IMR-90 (cell line): ENCODE measurements around the gene SNRNP70. TPM values are rescaled to one million over a fixed set of nuclear protein-coding genes. Genes with fewer than 3 reads are reported as not detected.

Experiments
- ATAC-seq: fragments of 200-7000 bp; cut with Tn5 transposase; 2 replicates; pipeline ENCODE4 v1.9.1; 2020; ENCODE audit warnings: low read depth, mild to moderate bottlenecking, moderate library complexity
- BruUV-seq: library from RNA; stranded (reverse); fragments of 400-500 nt; replicated peaks from 2 replicates; lab custom pipeline; 2021; lab: Mats Ljungman, UMichigan
- CTCF ChIA-PET: fragments of 300-600 bp; formaldehyde crosslinking; extraction: SDS; loops from one replicate; lab custom pipeline; 2021; ENCODE audit warnings: antibody characterized with exemption; lab: Yijun Ruan, JAX
- POLR2A ChIA-PET: fragments of 300-600 bp; sonication (Branson Sonifier 250); formaldehyde crosslinking; loops from one replicate; lab custom pipeline; 2022; ENCODE audit warnings: antibody characterized with exemption; ENCODE audit not compliant: unreplicated experiment; lab: Charles Lee
- DNase-seq: peaks from one replicate; pipeline ENCODE4 v3.0.0; 2013
- H2AFZ ChIP-seq: replicated peaks from 2 replicates; pipeline ENCODE3; 2013; ENCODE audit warnings: low read length, mild to moderate bottlenecking; ENCODE audit not compliant: poor library complexity
- H2AK5ac ChIP-seq: 2 replicates; pipeline ENCODE4 v1.6.1; 2013; ENCODE audit warnings: low read depth, low read length, inconsistent platforms
- H2AK9ac ChIP-seq: replicated peaks from 2 replicates; pipeline ENCODE3; 2013; ENCODE audit warnings: mild to moderate bottlenecking, low read depth, low read length, moderate library complexity; ENCODE audit not compliant: poor library complexity
- H2BK120ac ChIP-seq: 2 replicates; pipeline ENCODE4 v1.6.1; 2013; ENCODE audit warnings: low read depth, low read length, inconsistent platforms
- H2BK15ac ChIP-seq: 3 replicates; pipeline ENCODE4 v1.6.1; 2013; ENCODE audit warnings: low read depth, low read length, inconsistent platforms
- H2BK20ac ChIP-seq: 2 replicates; pipeline ENCODE4 v1.6.1; 2013; ENCODE audit warnings: low read depth, mild to moderate bottlenecking, inconsistent platforms, low read length, moderate library complexity
- H2BK5ac ChIP-seq: 2 replicates; pipeline ENCODE4 v1.6.1; 2013; ENCODE audit warnings: mild to moderate bottlenecking, low read depth, low read length, inconsistent platforms; ENCODE audit not compliant: poor library complexity, severe bottlenecking
- H3K14ac ChIP-seq: replicated peaks from 2 replicates; pipeline ENCODE4 v1.6.1; 2013; ENCODE audit warnings: low read depth, low read length, inconsistent platforms
- H3K18ac ChIP-seq: 2 replicates; pipeline ENCODE4 v1.6.1; 2013; ENCODE audit warnings: low read depth, low read length, control low read depth
- H3K23ac ChIP-seq: 2 replicates; pipeline ENCODE4 v1.6.1; 2013; ENCODE audit warnings: low read depth, low read length, inconsistent platforms
- H3K27ac ChIP-seq: 2 replicates; pipeline ENCODE4 v1.5.1; 2013; ENCODE audit warnings: mild to moderate bottlenecking, control low read depth, low read length; ENCODE audit not compliant: insufficient read depth
- H3K27me3 ChIP-seq: 2 replicates; pipeline ENCODE4 v1.6.1; 2013; ENCODE audit warnings: low read length; ENCODE audit not compliant: control insufficient read depth, insufficient read depth
- H3K36me3 ChIP-seq: 2 replicates; pipeline ENCODE4 v1.6.1; 2013; ENCODE audit warnings: low read length, mixed read lengths; ENCODE audit not compliant: control insufficient read depth, insufficient read depth
- H3K4ac ChIP-seq: 2 replicates; pipeline ENCODE4 v1.6.1; 2013; ENCODE audit warnings: low read depth, low read length, inconsistent platforms
- H3K4me1 ChIP-seq: 2 replicates; pipeline ENCODE4 v1.6.1; 2013; ENCODE audit warnings: low read length, mixed read lengths; ENCODE audit not compliant: control insufficient read depth, insufficient read depth
- H3K4me2 ChIP-seq: 2 replicates; pipeline ENCODE4 v1.6.1; 2013; ENCODE audit warnings: low read depth, mild to moderate bottlenecking, control low read depth, low read length, moderate library complexity
- H3K4me3 ChIP-seq: 2 replicates; pipeline ENCODE4 v1.5.1; 2013; ENCODE audit warnings: low read depth, mild to moderate bottlenecking, control low read depth, low read length, moderate library complexity; ENCODE audit not compliant: insufficient read depth
- H3K56ac ChIP-seq: 2 replicates; pipeline ENCODE4 v1.6.1; 2013; ENCODE audit warnings: low read length, inconsistent platforms; ENCODE audit not compliant: insufficient read depth; ENCODE audit errors: extremely low read depth
- H3K79me1 ChIP-seq, 2 experiments: 2 replicates each; pipeline ENCODE4 v1.6.1; 2013; ENCODE audit warnings: low read length in 2 of 2, inconsistent platforms in 1 of 2, low read depth in 1 of 2
- H3K9ac ChIP-seq: 2 replicates; pipeline ENCODE4 v1.6.1; 2013; ENCODE audit warnings: low read depth, low read length, control low read depth
- H3K9me1 ChIP-seq: 2 replicates; pipeline ENCODE4 v1.6.1; 2013; ENCODE audit warnings: low read length, inconsistent platforms; ENCODE audit not compliant: insufficient read depth
- H3K9me3 ChIP-seq: 2 replicates; pipeline ENCODE4 v1.6.1; 2013; ENCODE audit warnings: low read length; ENCODE audit not compliant: control insufficient read depth, insufficient read depth
- H4K20me1 ChIP-seq: 2 replicates; pipeline ENCODE4 v1.6.1; 2013; ENCODE audit warnings: low read length, inconsistent platforms; ENCODE audit not compliant: insufficient read depth
- H4K5ac ChIP-seq: 2 replicates; pipeline ENCODE4 v1.6.1; 2013; ENCODE audit warnings: mild to moderate bottlenecking, low read depth, low read length, control low read depth
- H4K8ac ChIP-seq, 2 experiments: 2 replicates each; pipeline ENCODE4 v1.6.1; 2013; ENCODE audit warnings: low read depth in 2 of 2, low read length in 2 of 2, control low read depth in 1 of 2, inconsistent platforms in 1 of 2
- H4K91ac ChIP-seq: 2 replicates; pipeline ENCODE4 v1.6.1; 2013; ENCODE audit warnings: low read depth, low read length, inconsistent platforms; ENCODE audit not compliant: insufficient read depth
- BHLHE40 ChIP-seq: fragments of 150-350 bp; IDR thresholded peaks from 2 replicates; pipeline ENCODE4 v1.6.1; 2016; ENCODE audit warnings: mild to moderate bottlenecking, low read depth, low read length
- CEBPB ChIP-seq: IDR thresholded peaks from 2 replicates; pipeline ENCODE4 v1.6.1; 2012; ENCODE audit warnings: low read depth, low read length, improper control_type of control experiment
- CHD1 ChIP-seq: IDR thresholded peaks from 2 replicates; pipeline ENCODE4 v1.6.1; 2012; ENCODE audit warnings: low read depth, low read length, improper control_type of control experiment
- ELK1 ChIP-seq: fragments of 150-350 bp; IDR thresholded peaks from 2 replicates; pipeline ENCODE4 v1.6.1; 2016; ENCODE audit warnings: low read depth, mild to moderate bottlenecking, low read length, moderate library complexity, borderline replicate concordance
- FOS ChIP-seq: fragments of 150-350 bp; IDR thresholded peaks from 2 replicates; pipeline ENCODE4 v1.6.1; 2016; ENCODE audit warnings: low read depth, low read length
- MAFK ChIP-seq: IDR thresholded peaks from 2 replicates; pipeline ENCODE4 v1.6.1; 2012; ENCODE audit warnings: low read depth, low read length, improper control_type of control experiment
- MAZ ChIP-seq: IDR thresholded peaks from 2 replicates; pipeline ENCODE4 v1.6.1; 2012; ENCODE audit warnings: low read depth, mild to moderate bottlenecking, low read length, improper control_type of control experiment, moderate library complexity, borderline replicate concordance
- MXI1 ChIP-seq: IDR thresholded peaks from 2 replicates; pipeline ENCODE4 v1.6.1; 2012; ENCODE audit warnings: low read depth, mild to moderate bottlenecking, low read length, moderate library complexity, borderline replicate concordance
- POLR2A ChIP-seq: IDR thresholded peaks from 2 replicates; pipeline ENCODE4 v1.6.1; 2012; ENCODE audit warnings: mild to moderate bottlenecking, low read depth, low read length
- RAD21 ChIP-seq: IDR thresholded peaks from 2 replicates; pipeline ENCODE4 v1.6.1; 2012; ENCODE audit warnings: low read length, improper control_type of control experiment
- RCOR1 ChIP-seq: IDR thresholded peaks from 2 replicates; pipeline ENCODE4 v1.6.1; 2012; ENCODE audit warnings: mild to moderate bottlenecking, low read length, improper control_type of control experiment; ENCODE audit not compliant: insufficient replicate concordance
- RFX5 ChIP-seq: IDR thresholded peaks from 2 replicates; pipeline ENCODE4 v1.8.0; 2012; ENCODE audit warnings: low read depth, mild to moderate bottlenecking, low read length, moderate library complexity
- SMC3 ChIP-seq: fragments of 150-350 bp; IDR thresholded peaks from 2 replicates; pipeline ENCODE4 v1.6.1; 2016; ENCODE audit warnings: low read depth, mild to moderate bottlenecking, antibody characterized with exemption, low read length, moderate library complexity
- WGBS, 2 experiments: methylation state at CpG; one replicate each; pipeline versions ENCODE4 v1.1.5 to v1.1.7; 2013; ENCODE audit warnings: missing lambda C conversion rate in 2 of 2; ENCODE audit not compliant: insufficient read length in 1 of 2; ENCODE audit errors: extremely low coverage in 2 of 2; 5-methylcytosine and 5-hydroxymethylcytosine counted together
- dilution Hi-C: fragments of 300-500 bp; cut with HindIII; formaldehyde crosslinking; loops from one replicate; pipeline ENCODE4 v1.14.3; 2018; ENCODE audit warnings: low sequenced_read_pairs; ENCODE audit not compliant: unreplicated experiment
- in situ Hi-C: fragments of 300-500 bp; cut with MboI; formaldehyde crosslinking; loops from 3 replicates; pipeline ENCODE4 v1.14.3; 2019; ENCODE audit warnings: low sequenced_read_pairs, inconsistent platforms, mixed read lengths
- intact Hi-C: fragments of 100-400 bp; cut with micrococcal nuclease; formaldehyde crosslinking; loops from 2 replicates; pipeline ENCODE4 v1.10.0; 2022
- polyA plus RNA-seq, 3 experiments: library from polyadenylated mRNA; depleted of rRNA; stranded (reverse); fragments of >200 nt; gene quantifications; 2 replicates each; pipeline ENCODE4 v1.2.3, GENCODE V29; 2012; ENCODE audit warnings: low replicate concordance in 1 of 3
- total RNA-seq: library from RNA; depleted of rRNA; stranded (reverse); fragments of >200 nt; gene quantifications from 2 replicates; pipeline ENCODE4 v1.2.3, GENCODE V29; 2012
- TF ChIP-seq, protein P1 (sequence below): fragments of 150-350 bp; IDR thresholded peaks from 2 replicates; pipeline ENCODE4 v1.6.1; 2017; ENCODE audit warnings: mild to moderate bottlenecking, antibody characterized with exemption, low read length, low read depth
- TF ChIP-seq, protein P2 (sequence below): conservative IDR thresholded peaks from 2 replicates; pipeline ENCODE4 v1.5.1; 2012; ENCODE audit warnings: mild to moderate bottlenecking, low read depth, low read length, improper control_type of control experiment

SNRNP70 gene
- total and polyA plus RNA-seq, 2 of the 4 experiments (the other 2 are of a cell fraction) = 72.8 to 200 TPM

- Histone ChIP-seq H4K8ac (no peak overlapping the region), H2BK20ac (no peak overlapping the region), H3K4me2 (no peak overlapping the region), H4K20me1 (peaks cover 3% of the 10 kb centered on the region), H3K9me1 (peaks cover 20% of the 10 kb centered on the region), H3K14ac (no peak overlapping the region), H3K4ac (no peak overlapping the region), H2AK9ac (peak overlapping the region; percentile 28), H2BK15ac (no peak overlapping the region), H3K27me3 (peaks cover 8% of the 10 kb centered on the region), H4K5ac (no peak overlapping the region), H2AFZ (no peak overlapping the region), H3K4me1 (peaks cover 8% of the 10 kb centered on the region), H2BK120ac (no peak overlapping the region), H3K27ac (no peak overlapping the region), H2AK5ac (no peak overlapping the region), H3K18ac (no peak overlapping the region), H3K79me1 (peaks cover 4 to 39% of the 10 kb centered on the region in 2 experiments; a peak in 3 of 4 replicates), H3K9me3 (no peaks in the 10 kb centered on the region), H4K91ac (no peak overlapping the region), H2BK5ac (no peak overlapping the region), H3K9ac (no peak overlapping the region), H3K36me3 (no peaks in the 10 kb centered on the region), H3K56ac (no peak overlapping the region), H3K4me3 (no peak overlapping the region), H3K23ac (no peak overlapping the region)
- no TSS peak for BruUV-seq
- in situ Hi-C loops = no loop called here
- intact Hi-C loops = no loop called here
- TF ChIP-seq SMC3 (no peak), FOS (no peak), MAZ (no peak), RAD21 (no peak), RFX5 (no peak), BHLHE40 (no peak), RCOR1 (no peak), MXI1 (no peak), POLR2A (no peak), MAFK (no peak), CEBPB (no peak), ELK1 (no peak), CHD1 (no peak)
- TF ChIP-seq, protein P1, sequence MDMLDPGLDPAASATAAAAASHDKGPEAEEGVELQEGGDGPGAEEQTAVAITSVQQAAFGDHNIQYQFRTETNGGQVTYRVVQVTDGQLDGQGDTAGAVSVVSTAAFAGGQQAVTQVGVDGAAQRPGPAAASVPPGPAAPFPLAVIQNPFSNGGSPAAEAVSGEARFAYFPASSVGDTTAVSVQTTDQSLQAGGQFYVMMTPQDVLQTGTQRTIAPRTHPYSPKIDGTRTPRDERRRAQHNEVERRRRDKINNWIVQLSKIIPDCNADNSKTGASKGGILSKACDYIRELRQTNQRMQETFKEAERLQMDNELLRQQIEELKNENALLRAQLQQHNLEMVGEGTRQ = no peak
- TF ChIP-seq, protein P2, sequence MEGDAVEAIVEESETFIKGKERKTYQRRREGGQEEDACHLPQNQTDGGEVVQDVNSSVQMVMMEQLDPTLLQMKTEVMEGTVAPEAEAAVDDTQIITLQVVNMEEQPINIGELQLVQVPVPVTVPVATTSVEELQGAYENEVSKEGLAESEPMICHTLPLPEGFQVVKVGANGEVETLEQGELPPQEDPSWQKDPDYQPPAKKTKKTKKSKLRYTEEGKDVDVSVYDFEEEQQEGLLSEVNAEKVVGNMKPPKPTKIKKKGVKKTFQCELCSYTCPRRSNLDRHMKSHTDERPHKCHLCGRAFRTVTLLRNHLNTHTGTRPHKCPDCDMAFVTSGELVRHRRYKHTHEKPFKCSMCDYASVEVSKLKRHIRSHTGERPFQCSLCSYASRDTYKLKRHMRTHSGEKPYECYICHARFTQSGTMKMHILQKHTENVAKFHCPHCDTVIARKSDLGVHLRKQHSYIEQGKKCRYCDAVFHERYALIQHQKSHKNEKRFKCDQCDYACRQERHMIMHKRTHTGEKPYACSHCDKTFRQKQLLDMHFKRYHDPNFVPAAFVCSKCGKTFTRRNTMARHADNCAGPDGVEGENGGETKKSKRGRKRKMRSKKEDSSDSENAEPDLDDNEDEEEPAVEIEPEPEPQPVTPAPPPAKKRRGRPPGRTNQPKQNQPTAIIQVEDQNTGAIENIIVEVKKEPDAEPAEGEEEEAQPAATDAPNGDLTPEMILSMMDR = no peak
- POLR2A ChIA-PET = no interaction called here
- no CpG with 5 or more reads among the region's 1 CpG for WGBS, 2 experiments
- no peak for DNase-seq
- ATAC-seq = no peak
- CTCF ChIA-PET = no interaction called here
- dilution Hi-C loops = no loop called here
Observed at GRCh38 chr19:49116544-49116943, 31.3 kb downstream of the SNRNP70 start.
